ENCODE data around the gene ASIC2.

ASIC2 gene

GRCh38 chr17:33112763-33113162 is 180.3 kb downstream of the ASIC2 start:
- DNase-seq: no peak

GRCh38 chr17:33109336-33110072 is 183.6 kb downstream of the ASIC2 start:
- no peak for DNase-seq

GRCh38 chr17:33106525-33107165 is 186.4 kb downstream of the ASIC2 start:
- no peak for DNase-seq

GRCh38 chr17:33105911-33106310 is 187.2 kb downstream of the ASIC2 start:
- DNase-seq: no peak

GRCh38 chr17:33099906-33100305 is 193.2 kb downstream of the ASIC2 start:
- DNase-seq: no peak

- DNase-seq: no peak
Measured at GRCh38 chr17:33099252-33099651, 193.8 kb downstream of the ASIC2 start.

- DNase-seq: no peak
Measured at GRCh38 chr17:33097411-33097810, 195.7 kb downstream of the ASIC2 start.

- DNase-seq: no peak
Measured at GRCh38 chr17:33096161-33096560, 196.9 kb downstream of the ASIC2 start.

GRCh38 chr17:33091271-33091670 is 201.8 kb downstream of the ASIC2 start:
- no peak for DNase-seq

- DNase-seq: no peak
Measured at GRCh38 chr17:33090806-33091205, 202.3 kb downstream of the ASIC2 start.

- no peak for DNase-seq
Measured at GRCh38 chr17:33086878-33087277, 206.2 kb downstream of the ASIC2 start.

- DNase-seq: no peak
Measured at GRCh38 chr17:33086041-33086440, 207.1 kb downstream of the ASIC2 start.

- no peak for DNase-seq
Measured at GRCh38 chr17:33085256-33085655, 207.8 kb downstream of the ASIC2 start.

GRCh38 chr17:33084755-33085154 is 208.3 kb downstream of the ASIC2 start:
- no peak for DNase-seq

GRCh38 chr17:33082529-33083173 is 210.4 kb downstream of the ASIC2 start:
- no peak for DNase-seq

- DNase-seq: no peak
Measured at GRCh38 chr17:33080091-33080490, 213.0 kb downstream of the ASIC2 start.

GRCh38 chr17:33079201-33079600 is 213.9 kb downstream of the ASIC2 start:
- DNase-seq: no peak

- DNase-seq: no peak
Measured at GRCh38 chr17:33076979-33077378, 216.1 kb downstream of the ASIC2 start.

- DNase-seq: no peak
Measured at GRCh38 chr17:33073416-33073815, 219.7 kb downstream of the ASIC2 start.

GRCh38 chr17:33072421-33073161 is 220.5 kb downstream of the ASIC2 start:
- no peak for DNase-seq

GRCh38 chr17:33071656-33072055 is 221.4 kb downstream of the ASIC2 start:
- no peak for DNase-seq

- DNase-seq: no peak
Measured at GRCh38 chr17:33057564-33057963, 235.5 kb downstream of the ASIC2 start.

- DNase-seq: no peak
Measured at GRCh38 chr17:33056399-33057146, 236.5 kb downstream of the ASIC2 start.
